NCI-H2107 treated with DMSO at 0.1 percent for 48 hours (cell line): ENCODE measurements around the gene FRMD4B.
A peak's percentile ranks its signal among the peaks of the same experiment; 100 is the strongest.

Experiments used
- DNase-seq: peaks from one replicate; lab custom pipeline; 2025; ENCODE audit not compliant: unreplicated experiment; lab: John Stamatoyannopoulos, UW

Gene FRMD4B

GRCh38 chr3:69142090-69142489 lies 243.8 kb downstream of the FRMD4B start:
- DNase-seq: peak; percentile 40

GRCh38 chr3:69141313-69141712 lies 244.6 kb downstream of the FRMD4B start:
- no peak for DNase-seq

GRCh38 chr3:69137412-69137811 lies 248.5 kb downstream of the FRMD4B start:
- DNase-seq: no peak

- DNase-seq: no peak
Observed at GRCh38 chr3:69137005-69137404, 248.9 kb downstream of the FRMD4B start.

GRCh38 chr3:69130689-69131088 lies 255.2 kb downstream of the FRMD4B start:
- DNase-seq: no peak

GRCh38 chr3:69129531-69129930 lies 256.4 kb downstream of the FRMD4B start:
- no peak for DNase-seq

GRCh38 chr3:69128509-69128908 lies 257.4 kb downstream of the FRMD4B start:
- DNase-seq: no peak

GRCh38 chr3:69126999-69127398 lies 258.9 kb downstream of the FRMD4B start:
- no peak for DNase-seq

GRCh38 chr3:69126216-69126615 lies 259.7 kb downstream of the FRMD4B start:
- no peak for DNase-seq

DNA sequence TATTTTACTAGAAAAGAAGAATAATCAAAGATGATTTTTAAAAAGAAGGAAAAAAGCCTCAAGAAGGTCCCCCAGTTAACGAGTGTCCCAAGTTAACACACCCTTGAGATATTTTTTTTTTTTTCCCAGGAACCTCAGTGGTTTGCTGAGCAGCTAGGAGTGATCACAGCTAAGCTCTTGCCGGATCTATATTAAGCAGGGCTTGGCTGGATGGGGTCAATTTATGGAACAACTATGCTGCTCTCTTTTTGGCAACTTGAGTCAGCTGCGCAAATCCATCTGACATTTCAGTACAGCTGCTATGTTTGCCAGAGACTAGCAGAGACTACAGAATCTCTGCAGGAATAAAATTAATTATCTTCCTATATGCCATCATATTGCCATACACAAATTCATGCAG lies 263.5 kb downstream of the FRMD4B start, which contains the start of gene LMOD3:
Gene LMOD3 (minus strand): TSS at position 193 of the 400 bp plus-strand sequence. CDS start 209 bp downstream, outside the sequence.
- no peak for DNase-seq

GRCh38 chr3:69121950-69122349 lies 263.9 kb downstream of the FRMD4B start:
- no peak for DNase-seq

GRCh38 chr3:69121513-69121912 lies 264.4 kb downstream of the FRMD4B start:
- no peak for DNase-seq

DNA sequence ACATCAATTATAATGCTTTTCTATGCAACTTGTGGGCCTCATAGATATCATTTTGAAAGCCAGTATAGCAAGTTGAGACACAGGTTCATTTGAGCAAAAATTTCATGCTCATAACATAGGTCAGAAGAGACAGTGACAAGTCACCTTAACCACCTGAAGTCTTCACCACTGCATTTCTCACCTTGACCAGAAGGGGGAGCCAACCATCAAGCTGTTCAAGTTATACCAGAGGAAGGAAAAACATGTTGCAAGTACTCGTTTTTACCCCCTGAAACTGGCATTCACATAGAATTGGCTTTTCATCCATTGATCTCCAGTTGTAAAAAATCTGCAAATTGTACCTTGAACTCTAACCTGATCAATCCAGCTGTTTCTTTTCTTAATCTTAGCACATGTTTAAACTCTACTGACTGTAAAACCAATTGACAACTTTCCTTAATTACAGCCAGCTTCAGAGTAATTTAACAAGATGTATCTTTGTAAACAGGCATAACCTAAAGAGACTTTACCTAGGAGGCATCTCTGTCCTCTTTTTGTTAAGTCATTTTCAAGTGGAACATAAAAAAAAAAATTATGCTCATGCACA lies 264.9 kb downstream of the FRMD4B start:
- peak; percentile 66 for DNase-seq
